Measurements from ENCODE around the gene ARHGAP10. TPM values are rescaled to one million over a fixed set of nuclear protein-coding genes. Genes with fewer than 3 reads are reported as not detected.

The ARHGAP10 gene
- total RNA-seq, 1 donor from 2014 or later = 111 TPM

- TF ChIP-seq CTCF (IDR thresholded peaks at IDR 0.05) = no peak
- Mint-ChIP-seq H3K36me3 (ENCODE audit: low read depth) (peaks cover 46% of the 10 kb centered on the region), H3K27ac (ENCODE audit: unreplicated experiment) (no peak overlapping the region), H3K4me1 (ENCODE audit: low read depth) (peaks cover 21% of the 10 kb centered on the region), H3K4me3 (ENCODE audit: unreplicated experiment) (no peak overlapping the region), H3K9me3 (ENCODE audit: low read depth) (no peaks in the 10 kb centered on the region), H3K27me3 (ENCODE audit: low read depth) (no peaks in the 10 kb centered on the region)
- DNase-seq (ENCODE audit: low spot score) = no peak
These were observed 226.7 kb downstream of the ARHGAP10 start for GRCh38 chr4:147958489-147959065.

GRCh38 chr4:147960971-147961370, 229.1 kb downstream of the ARHGAP10 start:
- H3K4me3 Mint-ChIP-seq (ENCODE audit: unreplicated experiment) = no peak overlapping the region

GRCh38 chr4:147963839-147964238, 232.0 kb downstream of the ARHGAP10 start:
- no peak for DNase-seq (ENCODE audit: low spot score)
- Mint-ChIP-seq H3K27ac (ENCODE audit: unreplicated experiment) (peak overlapping the region; percentile 8), H3K4me3 (ENCODE audit: unreplicated experiment) (no peak overlapping the region), H3K4me1 (ENCODE audit: low read depth) (peaks cover 41% of the 10 kb centered on the region), H3K27me3 (ENCODE audit: low read depth) (no peaks in the 10 kb centered on the region), H3K36me3 (ENCODE audit: low read depth) (peaks cover 41% of the 10 kb centered on the region), H3K9me3 (ENCODE audit: low read depth) (no peaks in the 10 kb centered on the region)
- no peak for TF ChIP-seq CTCF (IDR thresholded peaks at IDR 0.05)

More at GRCh38 chr4:147960971-147961370, 229.1 kb downstream of the ARHGAP10 start:
- H3K27me3 Mint-ChIP-seq (ENCODE audit: low read depth) = no peaks in the 10 kb centered on the region
- peaks cover 48% of the 10 kb centered on the region for H3K36me3 Mint-ChIP-seq (ENCODE audit: low read depth)
- no peak for DNase-seq (ENCODE audit: low spot score)
- H3K4me1 Mint-ChIP-seq (ENCODE audit: low read depth) = peaks cover 32% of the 10 kb centered on the region
- no peak overlapping the region for H3K27ac Mint-ChIP-seq (ENCODE audit: unreplicated experiment)
- no peak for TF ChIP-seq CTCF (IDR thresholded peaks at IDR 0.05)
- H3K9me3 Mint-ChIP-seq (ENCODE audit: low read depth) = no peaks in the 10 kb centered on the region

- Mint-ChIP-seq H3K9me3 (ENCODE audit: low read depth) (no peaks in the 10 kb centered on the region), H3K4me1 (ENCODE audit: low read depth) (peaks cover 44% of the 10 kb centered on the region), H3K27ac (ENCODE audit: unreplicated experiment) (peak overlapping the region; percentile 8), H3K27me3 (ENCODE audit: low read depth) (no peaks in the 10 kb centered on the region), H3K4me3 (ENCODE audit: unreplicated experiment) (no peak overlapping the region), H3K36me3 (ENCODE audit: low read depth) (peaks cover 40% of the 10 kb centered on the region)
- no peak for TF ChIP-seq CTCF (IDR thresholded peaks at IDR 0.05)
- no peak for DNase-seq (ENCODE audit: low spot score)
These were observed 232.5 kb downstream of the ARHGAP10 start for GRCh38 chr4:147964266-147964880.

GRCh38 chr4:147965056-147965455, 233.2 kb downstream of the ARHGAP10 start:
- no peak for TF ChIP-seq CTCF (IDR thresholded peaks at IDR 0.05)
- no peak for DNase-seq (ENCODE audit: low spot score)
- H3K27me3 Mint-ChIP-seq (ENCODE audit: low read depth) = no peaks in the 10 kb centered on the region
- H3K27ac Mint-ChIP-seq (ENCODE audit: unreplicated experiment) = no peak overlapping the region
- H3K4me1 Mint-ChIP-seq (ENCODE audit: low read depth) = peaks cover 51% of the 10 kb centered on the region
- peaks cover 42% of the 10 kb centered on the region for H3K36me3 Mint-ChIP-seq (ENCODE audit: low read depth)
- H3K9me3 Mint-ChIP-seq (ENCODE audit: low read depth) = no peaks in the 10 kb centered on the region
- no peak overlapping the region for H3K4me3 Mint-ChIP-seq (ENCODE audit: unreplicated experiment)

Data from chondrocyte (in vitro differentiated cells).